ENCODE data around the gene BRI3.
A peak's percentile ranks its signal among the peaks of the same experiment; 100 is the strongest.

BRI3 gene

GRCh38 chr7:98294326-98294725 lies 12.8 kb downstream of the BRI3 start:
- no peak for DNase-seq (ENCODE audit: extremely low spot score)
- CTCF ChIA-PET = interaction anchor here (0.6 to 1.1 kb wide), 5 partner anchors 121 to 544 kb away, joined by 3 to 4 read pairs (median 3); no protein-coding TSS in a partner anchor
- TF ChIP-seq SUZ12 (IDR thresholded peaks at IDR 0.05) (no peak), L3MBTL2 (conservative IDR thresholded peaks at IDR 0.05) (no peak), ELF4 (IDR thresholded peaks at IDR 0.05) (no peak), NFRKB (IDR thresholded peaks at IDR 0.05) (no peak), BHLHE40 (IDR thresholded peaks at IDR 0.05; ENCODE audit: borderline replicate concordance) (no peak), CTBP1 (IDR thresholded peaks at IDR 0.05; ENCODE audit: borderline replicate concordance) (no peak)
- POLR2A ChIA-PET = no interaction called here

DNA sequence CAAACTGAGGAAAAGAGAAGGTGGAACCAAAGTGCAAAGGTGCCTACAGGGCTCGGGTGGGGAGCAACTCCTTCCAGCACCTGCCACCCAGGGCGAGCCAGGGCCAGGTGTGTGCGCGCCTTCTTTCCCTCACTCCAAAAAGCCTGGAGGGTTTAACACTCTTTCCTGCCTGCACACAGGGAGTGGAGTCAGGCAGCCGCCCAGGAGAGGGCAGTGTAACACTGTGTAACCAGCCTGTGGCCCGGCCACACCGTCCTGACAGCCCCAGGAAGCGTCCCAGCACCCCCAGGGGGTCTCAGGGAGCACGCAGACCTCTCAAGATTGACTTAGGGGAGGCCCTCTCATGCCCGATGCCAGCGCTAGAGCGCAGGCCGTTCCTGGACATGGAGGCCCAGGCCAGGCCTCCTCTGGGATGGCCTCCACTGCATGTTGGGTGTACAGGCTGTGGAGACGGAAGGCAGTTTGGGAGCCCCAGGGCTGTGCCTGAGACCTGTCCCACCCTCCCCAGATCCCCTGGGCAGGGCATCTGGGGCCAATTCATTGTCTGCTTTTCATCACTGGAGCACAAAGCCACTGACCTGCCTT lies 13.4 kb downstream of the BRI3 start:
- POLR2A ChIA-PET = interaction anchor here (1.3 kb wide), 1 partner anchor 106 kb away, joined by 4 read pairs; the partner anchor contains the start of gene BAIAP2L1
- DNase-seq (ENCODE audit: extremely low spot score) = peak; percentile 83
- TF ChIP-seq HDGF (IDR thresholded peaks at IDR 0.05; ENCODE audit: borderline replicate concordance) (peak; percentile 80; the same call in 1 of the 2 replicates), FOXA1 (IDR thresholded peaks at IDR 0.05) (no peak)
- CTCF ChIA-PET = interaction anchor here (0.6 to 1.1 kb wide), 5 partner anchors 121 to 543 kb away, joined by 3 to 4 read pairs (median 3); no protein-coding TSS in a partner anchor

GRCh38 chr7:98295467-98296192 lies 14.1 kb downstream of the BRI3 start:
- DNase-seq (ENCODE audit: extremely low spot score) = no peak
- POLR2A ChIA-PET = interaction anchor here (1.3 kb wide), 1 partner anchor 105 kb away, joined by 4 read pairs; the partner anchor contains the start of gene BAIAP2L1
- TF ChIP-seq HDGF (IDR thresholded peaks at IDR 0.05; ENCODE audit: borderline replicate concordance) (no peak), FOXM1 (IDR thresholded peaks at IDR 0.05; ENCODE audit: borderline replicate concordance) (no peak), TARDBP (IDR thresholded peaks at IDR 0.05) (no peak), ZNF384 (IDR thresholded peaks at IDR 0.05) (no peak), PKNOX1 (IDR thresholded peaks at IDR 0.05) (no peak), ARNT (IDR thresholded peaks at IDR 0.05) (no peak)
- CTCF ChIA-PET = no interaction called here

DNA sequence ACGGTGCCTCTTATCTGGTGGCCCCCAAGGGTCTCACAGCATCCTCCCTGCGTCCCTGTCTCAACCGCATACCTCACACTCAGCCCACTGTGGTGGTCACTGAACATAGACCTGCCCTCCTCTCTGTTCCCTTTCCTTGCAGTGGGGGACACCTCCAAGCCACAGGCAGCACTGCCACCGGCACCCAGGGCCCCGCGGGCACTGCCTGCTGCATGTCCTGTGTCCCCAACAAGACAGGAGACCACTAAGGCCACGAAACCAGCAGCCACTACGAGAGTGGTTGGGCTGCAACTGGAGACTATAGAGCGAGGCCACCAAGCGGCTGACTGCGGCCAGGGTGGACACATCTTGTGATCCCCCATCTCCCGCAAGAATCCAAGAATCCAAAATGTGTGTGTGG lies 15.3 kb downstream of the BRI3 start:
- ChIA-PET POLR2A (no interaction called here), CTCF (no interaction called here)
- DNase-seq (ENCODE audit: extremely low spot score) = no peak
- TF ChIP-seq HDGF (IDR thresholded peaks at IDR 0.05; ENCODE audit: borderline replicate concordance) (no peak), PKNOX1 (IDR thresholded peaks at IDR 0.05) (no peak), SUZ12 (IDR thresholded peaks at IDR 0.05) (no peak), FOXK2 (IDR thresholded peaks at IDR 0.05) (no peak), FOXM1 (IDR thresholded peaks at IDR 0.05; ENCODE audit: borderline replicate concordance) (no peak)

DNA sequence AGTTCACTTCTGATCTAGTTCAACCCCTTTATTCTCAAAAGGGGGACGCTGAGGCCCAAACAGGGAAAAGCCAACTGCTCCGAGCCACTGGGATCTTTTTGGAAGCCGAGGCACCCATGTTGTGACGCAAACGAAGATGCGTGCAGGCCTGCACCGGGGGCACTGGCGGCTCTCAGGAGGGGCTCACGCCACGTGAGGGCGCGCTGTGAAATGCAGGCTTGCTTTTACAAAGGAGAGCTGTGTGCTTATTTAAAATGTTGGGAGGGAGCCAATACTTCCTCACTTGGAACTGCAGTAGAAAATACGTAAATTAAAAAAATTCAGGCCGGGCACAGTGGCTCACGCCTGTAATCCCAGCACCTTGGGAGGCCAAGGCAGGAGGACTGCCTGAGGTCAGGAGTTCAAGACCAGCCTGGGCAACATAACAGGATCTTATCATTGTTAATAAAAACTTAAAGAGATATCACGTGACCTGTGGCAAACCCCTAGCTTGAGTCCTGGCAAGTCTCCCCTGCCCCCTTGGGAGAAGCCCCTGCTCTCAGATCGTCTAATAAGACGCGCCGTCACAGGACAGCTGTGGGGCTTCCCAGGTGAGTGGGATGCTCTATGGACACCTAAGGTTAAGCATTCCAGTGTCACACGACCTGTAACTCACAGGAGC lies 16.3 kb downstream of the BRI3 start:
- POLR2A ChIA-PET = interaction anchor here (1.4 kb wide), 1 partner anchor 103 kb away, joined by 4 read pairs; the partner anchor contains the start of gene BAIAP2L1
- TF ChIP-seq PKNOX1 (IDR thresholded peaks at IDR 0.05) (no peak), HDGF (IDR thresholded peaks at IDR 0.05; ENCODE audit: borderline replicate concordance) (no peak), L3MBTL2 (conservative IDR thresholded peaks at IDR 0.05) (no peak), ZNF384 (IDR thresholded peaks at IDR 0.05) (no peak)
- CTCF ChIA-PET = interaction anchor here (0.7 kb wide), 1 partner anchor 104 kb away, joined by 4 read pairs; no protein-coding TSS in a partner anchor
- no peak for DNase-seq (ENCODE audit: extremely low spot score)

GRCh38 chr7:98300595-98301372 lies 19.3 kb downstream of the BRI3 start:
- CTCF ChIA-PET = no interaction called here
- DNase-seq (ENCODE audit: extremely low spot score) = no peak
- TF ChIP-seq FOXA1 (IDR thresholded peaks at IDR 0.05) (no peak), L3MBTL2 (conservative IDR thresholded peaks at IDR 0.05) (no peak)
- POLR2A ChIA-PET = no interaction called here
